BLaER1 (cell line): ENCODE measurements around the gene SGTA.

Source experiments
- H3K27ac ChIP-seq: shearing (Covaris generic); formaldehyde crosslinking; 2 replicates; pipeline ENCODE4 v1.8.1; 2022
- H3K27me3 ChIP-seq: shearing (Covaris generic); formaldehyde crosslinking; 2 replicates; pipeline ENCODE4 v1.8.1; 2022
- H3K36me3 ChIP-seq: shearing (Covaris generic); formaldehyde crosslinking; 2 replicates; pipeline ENCODE4 v1.8.1; 2022
- H3K4me1 ChIP-seq: shearing (Covaris generic); formaldehyde crosslinking; 2 replicates; pipeline ENCODE4 v1.8.1; 2022
- H3K4me2 ChIP-seq: shearing (Covaris generic); formaldehyde crosslinking; 2 replicates; pipeline ENCODE4 v1.8.1; 2022
- H3K4me3 ChIP-seq: shearing (Covaris generic); formaldehyde crosslinking; 2 replicates; pipeline ENCODE4 v1.8.1; 2022
- H3K9ac ChIP-seq: shearing (Covaris generic); formaldehyde crosslinking; 2 replicates; pipeline ENCODE4 v1.8.1; 2022
- H3K9me3 ChIP-seq: shearing (Covaris generic); formaldehyde crosslinking; 2 replicates; pipeline ENCODE4 v1.8.1; 2022
- H4K20me1 ChIP-seq: shearing (Covaris generic); formaldehyde crosslinking; 2 replicates; pipeline ENCODE4 v1.8.1; 2022
- Cebpa-rat ChIP-seq: shearing (Covaris generic); IDR thresholded peaks from 2 replicates; pipeline ENCODE4 v1.8.1; 2022

The SGTA gene

GRCh38 chr19:2743099-2743498 is 40.0 kb downstream of the SGTA start:
- no peak for TF ChIP-seq Cebpa-rat
- Histone ChIP-seq H3K27me3 (no peaks in the 10 kb centered on the region), H3K4me3 (no peak overlapping the region), H3K27ac (no peak overlapping the region), H3K36me3 (no peaks in the 10 kb centered on the region), H3K9me3 (no peaks in the 10 kb centered on the region), H3K9ac (no peak overlapping the region), H3K4me1 (peaks cover 33% of the 10 kb centered on the region), H4K20me1 (0 out of 2 replicates have a peak, but pooled peaks cover 6% of the 10 kb centered on the region), H3K4me2 (no peak overlapping the region)

- H3K4me2 ChIP-seq, result peak overlapping the region; percentile 55
Measured at GRCh38 chr19:2740314-2740656, 42.8 kb downstream of the SGTA start.

GRCh38 chr19:2739602-2740313 is 43.3 kb downstream of the SGTA start, which contains the start of gene SLC39A3:
TSS of gene SLC39A3 (minus strand) at chr19:2740017. CDS start at chr19:2737257, 2,760 bp downstream.
- Histone ChIP-seq H3K9me3 (peaks cover 9% of the 10 kb centered on the region), H3K4me1 (peaks cover 37% of the 10 kb centered on the region), H3K4me3 (peak within 1 kb of the TSS; percentile 97), H3K9ac (peak within 1 kb of the TSS; percentile 89), H3K36me3 (peaks cover 31% of the 10 kb centered on the region), H3K27ac (peak within 1 kb of the TSS; percentile 89), H4K20me1 (peaks cover 31% of the 10 kb centered on the region), H3K27me3 (no peaks in the 10 kb centered on the region; the same call in 1 of the 2 replicates), H3K4me2 (peak within 1 kb of the TSS; percentile 90)
- TF ChIP-seq Cebpa-rat, result no peak

More at GRCh38 chr19:2740314-2740656, 42.8 kb downstream of the SGTA start:
- H3K9ac ChIP-seq, result no peak overlapping the region
- H3K9me3 ChIP-seq, result peaks cover 9% of the 10 kb centered on the region
- no peaks in the 10 kb centered on the region; the same call in 1 of the 2 replicates for H3K27me3 ChIP-seq
- peaks cover 26% of the 10 kb centered on the region for H4K20me1 ChIP-seq
- H3K36me3 ChIP-seq, result peaks cover 25% of the 10 kb centered on the region
- peaks cover 37% of the 10 kb centered on the region for H3K4me1 ChIP-seq
- H3K4me3 ChIP-seq, result no peak overlapping the region
- TF ChIP-seq Cebpa-rat, result no peak
- H3K27ac ChIP-seq, result no peak overlapping the region

GRCh38 chr19:2736550-2737190 is 46.4 kb downstream of the SGTA start:
- Histone ChIP-seq H3K4me1 (peaks cover 66% of the 10 kb centered on the region), H3K9ac (no peak overlapping the region), H4K20me1 (peaks cover 62% of the 10 kb centered on the region), H3K4me3 (no peak overlapping the region), H3K4me2 (no peak overlapping the region), H3K9me3 (peaks cover 9% of the 10 kb centered on the region), H3K27me3 (no peaks in the 10 kb centered on the region; the same call in 1 of the 2 replicates), H3K27ac (no peak overlapping the region), H3K36me3 (peaks cover 55% of the 10 kb centered on the region)
- peak; percentile 83 for TF ChIP-seq Cebpa-rat

- peaks cover 72% of the 10 kb centered on the region for H4K20me1 ChIP-seq
- no peaks in the 10 kb centered on the region; the same call in 1 of the 2 replicates for H3K27me3 ChIP-seq
Measured at GRCh38 chr19:2735374-2735773, 47.7 kb downstream of the SGTA start.

GRCh38 chr19:2734589-2735288 is 48.3 kb downstream of the SGTA start:
- H3K4me1 ChIP-seq, result peaks cover 81% of the 10 kb centered on the region
- H3K9me3 ChIP-seq, result peaks cover 9% of the 10 kb centered on the region
- peaks cover 72% of the 10 kb centered on the region for H4K20me1 ChIP-seq
- peak overlapping the region; percentile 61 for H3K27ac ChIP-seq
- H3K27me3 ChIP-seq, result no peaks in the 10 kb centered on the region; the same call in 1 of the 2 replicates
- 0 out of 2 replicates have a peak overlapping the region, but pooled peaks have one; percentile 4 for H3K4me3 ChIP-seq
- TF ChIP-seq Cebpa-rat, result no peak
- peak overlapping the region; percentile 81 for H3K4me2 ChIP-seq
- H3K9ac ChIP-seq, result 0 out of 2 replicates have a peak overlapping the region, but pooled peaks have one; percentile 0
- H3K36me3 ChIP-seq, result peaks cover 66% of the 10 kb centered on the region

More at GRCh38 chr19:2735374-2735773, 47.7 kb downstream of the SGTA start:
- H3K4me3 ChIP-seq, result no peak overlapping the region
- H3K4me2 ChIP-seq, result peak overlapping the region; percentile 81
- H3K4me1 ChIP-seq, result peaks cover 78% of the 10 kb centered on the region
- H3K9me3 ChIP-seq, result peaks cover 9% of the 10 kb centered on the region
- peaks cover 66% of the 10 kb centered on the region for H3K36me3 ChIP-seq
- H3K9ac ChIP-seq, result peak overlapping the region; percentile 0; the same call in 1 of the 2 replicates
- peak overlapping the region; percentile 61; the same call in 1 of the 2 replicates for H3K27ac ChIP-seq
- TF ChIP-seq Cebpa-rat, result no peak

- H3K9ac ChIP-seq, result no peak overlapping the region
- peaks cover 66% of the 10 kb centered on the region for H3K36me3 ChIP-seq
- peak overlapping the region; percentile 61 for H3K27ac ChIP-seq
- peaks cover 9% of the 10 kb centered on the region for H3K9me3 ChIP-seq
- H4K20me1 ChIP-seq, result peaks cover 72% of the 10 kb centered on the region
- no peak overlapping the region for H3K4me3 ChIP-seq
- peak overlapping the region; percentile 81 for H3K4me2 ChIP-seq
- no peaks in the 10 kb centered on the region; the same call in 1 of the 2 replicates for H3K27me3 ChIP-seq
- H3K4me1 ChIP-seq, result peaks cover 83% of the 10 kb centered on the region
- no peak for TF ChIP-seq Cebpa-rat
Measured at GRCh38 chr19:2733930-2734588, 49.0 kb downstream of the SGTA start.

GRCh38 chr19:2732883-2733282 is 50.2 kb downstream of the SGTA start:
- peaks cover 70% of the 10 kb centered on the region for H4K20me1 ChIP-seq
- no peak overlapping the region for H3K4me2 ChIP-seq
- no peak overlapping the region for H3K9ac ChIP-seq
- no peak overlapping the region for H3K27ac ChIP-seq
- H3K27me3 ChIP-seq, result no peaks in the 10 kb centered on the region; the same call in 1 of the 2 replicates
- H3K36me3 ChIP-seq, result peaks cover 66% of the 10 kb centered on the region
- peaks cover 85% of the 10 kb centered on the region for H3K4me1 ChIP-seq
- H3K9me3 ChIP-seq, result peaks cover 9% of the 10 kb centered on the region
- H3K4me3 ChIP-seq, result no peak overlapping the region
- no peak for TF ChIP-seq Cebpa-rat

- Histone ChIP-seq H3K4me2 (no peak overlapping the region), H3K27ac (no peak overlapping the region), H3K27me3 (no peaks in the 10 kb centered on the region; the same call in 1 of the 2 replicates), H4K20me1 (peaks cover 76% of the 10 kb centered on the region), H3K4me3 (no peak overlapping the region), H3K4me1 (peaks cover 91% of the 10 kb centered on the region), H3K36me3 (peaks cover 60% of the 10 kb centered on the region), H3K9me3 (peaks cover 9% of the 10 kb centered on the region), H3K9ac (no peak overlapping the region)
- TF ChIP-seq Cebpa-rat, result no peak
Measured at GRCh38 chr19:2732157-2732725, 50.8 kb downstream of the SGTA start.
